Smooth muscle cell (in vitro differentiated cells): ENCODE results near the gene CDKL5. TPM values are rescaled to one million over a fixed set of nuclear protein-coding genes. Genes with fewer than 3 reads are reported as not detected.

Experiments used
- DNase-seq: peaks from one replicate; lab custom pipeline; 2025; ENCODE audit not compliant: unreplicated experiment; lab: John Stamatoyannopoulos, UW
- H2AFZ ChIP-seq: fragments of 200-600 bp; sonication (generic); 2 replicates; pipeline ENCODE4 v1.6.0; 2016; ENCODE audit warnings: antibody characterized with exemption, low read depth, mild to moderate bottlenecking
- H3F3A ChIP-seq: fragments of 200-600 bp; sonication (generic); 2 replicates; pipeline ENCODE4 v1.6.0; 2017; ENCODE audit warnings: antibody characterized with exemption, low read depth
- H3K27ac ChIP-seq: fragments of 200-600 bp; sonication (generic); 2 replicates; pipeline ENCODE4 v1.5.1; 2016; ENCODE audit warnings: low read depth, mild to moderate bottlenecking
- H3K27me3 ChIP-seq: fragments of 200-600 bp; sonication (generic); 2 replicates; pipeline ENCODE4 v1.6.1; 2016; ENCODE audit warnings: low read depth, mild to moderate bottlenecking
- H3K36me3 ChIP-seq: fragments of 200-600 bp; sonication (generic); 2 replicates; pipeline ENCODE4 v1.5.1; 2016; ENCODE audit warnings: low read depth
- H3K4me1 ChIP-seq: fragments of 200-600 bp; sonication (generic); 2 replicates; pipeline ENCODE4 v1.5.1; 2016; ENCODE audit warnings: low read depth
- H3K4me2 ChIP-seq: fragments of 200-600 bp; sonication (generic); 2 replicates; pipeline ENCODE4 v1.6.0; 2016; ENCODE audit warnings: mild to moderate bottlenecking
- H3K4me3 ChIP-seq: fragments of 200-600 bp; sonication (generic); 2 replicates; pipeline ENCODE4 v1.5.1; 2016; ENCODE audit warnings: mild to moderate bottlenecking
- H3K79me2 ChIP-seq: fragments of 200-600 bp; sonication (generic); 2 replicates; pipeline ENCODE4 v1.6.0; 2016; ENCODE audit warnings: low read depth, mild to moderate bottlenecking
- H3K9ac ChIP-seq: fragments of 200-600 bp; sonication (generic); 2 replicates; pipeline ENCODE4 v1.6.0; 2016; ENCODE audit warnings: low read depth
- H3K9me3 ChIP-seq: fragments of 200-600 bp; sonication (generic); replicated peaks from 2 replicates; pipeline ENCODE4 v1.5.1; 2016; ENCODE audit warnings: low read depth
- H4K20me1 ChIP-seq: fragments of 200-600 bp; sonication (generic); 2 replicates; pipeline ENCODE4 v1.6.0; 2016; ENCODE audit warnings: low read depth
- CTCF ChIP-seq: fragments of 200-600 bp; sonication (generic); IDR thresholded peaks from 2 replicates; pipeline ENCODE4 v1.5.1; 2017; ENCODE audit warnings: borderline replicate concordance, mild to moderate bottlenecking, antibody characterized with exemption; ENCODE audit not compliant: insufficient read depth, poor library complexity, severe bottlenecking
- WGBS: methylation state at CpG from one replicate; pipeline ENCODE4 v1.1.7; 2016; ENCODE audit warnings: low lambda C conversion rate; 5-methylcytosine and 5-hydroxymethylcytosine counted together
- polyA plus RNA-seq: library from polyadenylated mRNA; unstranded; fragments of >200 nt; fragmentation: Nextera tagmentation; extraction: Ambion mirVana; gene quantifications from 2 replicates; pipeline ENCODE4 v1.2.1, GENCODE V29; 2016
- total RNA-seq: library from RNA; depleted of rRNA; stranded (reverse); fragments of >200 nt; gene quantifications from 2 replicates; pipeline ENCODE4 v1.2.3, GENCODE V29; 2014

The CDKL5 gene
- total and polyA plus RNA-seq, 2 experiments from 2014 or later = 3.4 to 14.4 TPM

- Histone ChIP-seq H3K79me2 (no peaks in the 10 kb centered on the region), H3K4me2 (no peak overlapping the region), H3F3A (no peaks in the 10 kb centered on the region), H3K36me3 (no peaks in the 10 kb centered on the region), H2AFZ (no peak overlapping the region), H3K9me3 (no peaks in the 10 kb centered on the region), H3K4me1 (no peaks in the 10 kb centered on the region), H3K4me3 (no peak overlapping the region), H3K9ac (no peak overlapping the region), H3K27ac (no peak overlapping the region), H4K20me1 (no peaks in the 10 kb centered on the region), H3K27me3 (no peaks in the 10 kb centered on the region)
- DNase-seq = no peak
- TF ChIP-seq CTCF = no peak
- 64% methylated on average over 3 of the region's 3 CpGs for WGBS
Observed at GRCh38 chrX:18566748-18567147, 141.3 kb downstream of the CDKL5 start.

- no peak for DNase-seq
- Histone ChIP-seq H4K20me1 (no peaks in the 10 kb centered on the region), H3K27ac (no peak overlapping the region), H3K9ac (no peak overlapping the region), H3K4me2 (no peak overlapping the region), H2AFZ (no peak overlapping the region), H3K27me3 (no peaks in the 10 kb centered on the region), H3F3A (no peaks in the 10 kb centered on the region), H3K79me2 (no peaks in the 10 kb centered on the region), H3K9me3 (no peaks in the 10 kb centered on the region), H3K36me3 (no peaks in the 10 kb centered on the region), H3K4me1 (no peaks in the 10 kb centered on the region), H3K4me3 (no peak overlapping the region)
- 62% methylated on average over 3 of the region's 3 CpGs for WGBS
- no peak for TF ChIP-seq CTCF
Observed at GRCh38 chrX:18573556-18573955, 148.1 kb downstream of the CDKL5 start.

DNA sequence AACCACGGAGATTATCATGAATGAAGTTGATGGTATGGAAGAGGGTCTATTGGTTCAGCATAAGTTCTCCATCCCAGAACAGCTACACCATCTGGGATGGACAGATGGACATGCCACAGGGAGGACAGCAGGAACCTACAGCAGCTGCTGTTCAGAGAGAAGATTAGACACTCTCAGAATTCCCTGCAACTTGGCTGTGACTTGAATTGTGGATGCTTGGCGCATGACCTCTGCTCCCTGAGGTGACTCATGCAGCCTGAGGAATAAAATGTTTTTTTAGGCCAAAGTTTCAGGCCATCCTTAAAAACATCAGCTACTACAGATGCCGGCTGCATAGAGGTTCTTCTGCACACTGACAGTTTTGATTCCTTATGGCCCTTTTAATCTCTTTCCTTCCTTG lies 149.2 kb downstream of the CDKL5 start:
- no peak overlapping the region for H3K4me3 ChIP-seq
- WGBS = 49% methylated on average over 3 of the region's 3 CpGs
- DNase-seq = no peak
- H3F3A ChIP-seq = no peaks in the 10 kb centered on the region
- H3K27me3 ChIP-seq = no peaks in the 10 kb centered on the region
- no peaks in the 10 kb centered on the region for H4K20me1 ChIP-seq
- no peaks in the 10 kb centered on the region for H3K36me3 ChIP-seq
- H2AFZ ChIP-seq = no peak overlapping the region
- no peak overlapping the region for H3K4me2 ChIP-seq
- H3K79me2 ChIP-seq = no peaks in the 10 kb centered on the region
- H3K4me1 ChIP-seq = no peaks in the 10 kb centered on the region
- H3K9me3 ChIP-seq = no peaks in the 10 kb centered on the region
- H3K9ac ChIP-seq = no peak overlapping the region
- no peak overlapping the region for H3K27ac ChIP-seq
- TF ChIP-seq CTCF = no peak

GRCh38 chrX:18575744-18576143 lies 150.3 kb downstream of the CDKL5 start:
- Histone ChIP-seq H3K9ac (no peak overlapping the region), H2AFZ (no peak overlapping the region), H4K20me1 (no peaks in the 10 kb centered on the region), H3K27ac (no peak overlapping the region), H3F3A (no peaks in the 10 kb centered on the region), H3K79me2 (no peaks in the 10 kb centered on the region), H3K4me3 (no peak overlapping the region), H3K9me3 (no peaks in the 10 kb centered on the region), H3K4me2 (no peak overlapping the region), H3K27me3 (no peaks in the 10 kb centered on the region), H3K36me3 (no peaks in the 10 kb centered on the region), H3K4me1 (no peaks in the 10 kb centered on the region)
- 65% methylated on average over 1 of the region's 1 CpG for WGBS
- DNase-seq = no peak
- TF ChIP-seq CTCF = no peak
